GM04503 (cell line): Measurements from ENCODE around the gene HTR2A.
"Not testable (repeated sequence)": the region's sequence is repeated elsewhere in the genome, so short reads cannot be mapped to it uniquely, and the experiment has no call there.

Experiments
- DNase-seq: peaks from one replicate; pipeline ENCODE4 v3.0.0-alpha.2; 2012; ENCODE audit warnings: low read depth

The HTR2A gene

GRCh38 chr13:46804921-46805320 is 91.9 kb downstream of the HTR2A start:
- not testable (repeated sequence) for DNase-seq

DNA sequence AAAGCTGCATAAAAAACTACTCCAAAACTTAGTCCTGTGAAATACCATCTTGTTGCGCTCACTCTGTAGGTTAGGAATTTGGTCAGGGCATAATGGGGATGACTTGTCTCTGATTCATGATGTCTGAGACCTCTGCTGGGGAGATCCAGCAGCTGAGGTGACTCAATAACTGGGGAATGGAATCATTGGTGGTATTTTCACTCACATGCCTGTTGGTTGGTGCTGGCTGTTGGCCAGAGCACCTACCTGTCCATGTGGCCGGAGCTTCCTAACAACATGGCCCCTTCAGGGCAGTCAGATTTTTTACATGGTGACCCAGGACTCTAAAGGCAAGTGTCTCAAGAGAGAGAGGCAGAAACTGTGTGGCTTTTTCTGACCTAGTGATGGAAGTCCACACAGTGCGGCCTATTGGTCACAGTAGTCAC is 92.5 kb downstream of the HTR2A start:
- DNase-seq = peak; percentile 85

DNA sequence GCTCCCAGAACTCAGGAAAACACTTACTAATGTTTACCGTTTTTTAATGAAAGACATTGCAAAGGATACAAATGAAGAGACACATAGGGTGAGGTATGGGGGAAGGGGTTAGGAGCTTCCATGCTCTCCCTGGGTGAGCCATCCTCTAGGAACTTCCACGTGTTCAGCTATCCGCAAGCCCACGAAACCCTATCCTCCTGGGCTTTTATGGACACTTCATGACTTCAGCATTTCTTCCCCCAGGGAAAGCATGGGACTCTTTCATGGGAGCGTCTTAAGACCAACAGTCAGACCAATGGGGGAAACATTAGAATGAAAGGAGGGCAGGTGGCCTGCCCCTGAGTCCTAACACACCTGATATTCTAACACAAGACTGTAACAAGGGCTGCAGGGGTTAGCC is 93.3 kb downstream of the HTR2A start:
- DNase-seq = no peak

- no peak for DNase-seq
Observed at GRCh38 chr13:46801858-46802257, 95.0 kb downstream of the HTR2A start.

GRCh38 chr13:46799139-46799538 is 97.7 kb downstream of the HTR2A start:
- DNase-seq = no peak

DNA sequence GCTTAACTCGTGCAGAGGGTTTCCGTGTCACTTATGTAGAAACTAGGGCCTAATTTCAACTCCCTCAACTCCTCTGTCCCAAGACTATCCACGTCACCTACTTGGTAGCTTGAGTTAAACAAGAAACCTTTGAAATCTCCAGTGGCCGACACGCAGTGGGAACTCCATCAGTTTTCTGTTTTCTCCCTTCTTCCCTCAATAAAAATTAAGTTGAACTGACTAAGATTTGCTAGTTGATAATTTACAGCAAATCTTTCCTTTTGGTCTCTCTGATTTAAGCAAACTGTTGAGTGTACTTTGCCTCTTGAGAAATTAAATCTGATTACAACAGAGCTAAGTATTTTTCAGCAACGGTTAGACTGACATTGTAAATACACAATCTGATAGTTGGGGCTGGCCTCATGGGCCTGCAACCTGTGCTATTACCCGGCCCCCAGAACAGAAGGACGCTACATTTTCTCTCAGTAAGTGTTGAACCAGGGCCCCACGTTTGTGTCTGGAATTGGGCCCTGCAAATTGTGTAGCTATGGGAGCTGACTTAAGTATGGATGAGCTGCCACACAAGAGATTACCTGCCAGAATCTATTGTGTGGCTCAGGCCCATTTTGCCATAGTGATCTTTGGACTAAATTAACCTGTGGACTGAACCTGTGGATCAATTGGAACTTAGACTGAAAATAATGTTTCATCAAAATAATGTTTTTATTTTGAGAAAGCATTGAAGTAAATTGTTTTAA is 99.2 kb downstream of the HTR2A start:
- no peak for DNase-seq

- DNase-seq = peak; percentile 55
Observed at GRCh38 chr13:46796515-46797474, 100.1 kb downstream of the HTR2A start, which contains the start of gene ESD. TSS of gene ESD (minus strand) at chr13:46797161. CDS start at chr13:46791413, 5,748 bp downstream.

DNA sequence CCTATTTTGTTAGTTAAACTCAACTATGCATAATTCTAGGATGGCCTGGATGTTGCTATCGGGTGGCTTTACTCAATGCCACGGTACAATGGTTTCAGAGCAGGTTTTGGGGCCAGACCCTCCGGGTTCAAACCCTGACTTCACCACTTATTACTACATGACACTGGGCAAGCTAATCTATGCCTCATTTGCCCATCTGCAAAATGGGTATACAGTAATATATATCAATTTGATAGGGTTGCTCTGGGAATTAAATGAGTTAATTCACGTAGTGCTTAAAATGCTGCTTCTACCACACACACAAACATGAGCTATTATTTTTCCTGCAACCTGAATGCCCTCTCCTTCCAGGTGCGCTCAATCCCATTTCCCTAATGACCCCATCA is 100.7 kb downstream of the HTR2A start:
- no peak for DNase-seq

DNA sequence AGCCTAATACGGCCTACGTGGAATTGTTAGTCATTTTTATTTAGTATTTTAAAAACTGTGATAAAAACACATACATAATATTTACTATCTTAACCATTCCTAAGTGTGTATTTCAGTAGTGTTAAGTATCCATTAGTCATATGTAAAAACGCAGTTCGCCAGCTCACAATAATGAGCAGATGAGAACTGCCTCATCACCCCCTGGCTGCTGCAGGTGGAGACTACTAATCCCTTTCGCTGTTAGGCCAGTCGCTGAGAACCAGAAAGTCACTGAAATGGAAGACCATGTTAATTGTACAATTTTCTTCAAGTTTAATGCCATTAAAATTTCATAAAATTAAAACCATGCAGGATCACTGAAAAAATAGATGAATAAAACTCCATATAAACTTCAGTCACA is 101.5 kb downstream of the HTR2A start:
- no peak for DNase-seq

- no peak for DNase-seq
Observed at GRCh38 chr13:46783504-46783903, 113.3 kb downstream of the HTR2A start.

DNA sequence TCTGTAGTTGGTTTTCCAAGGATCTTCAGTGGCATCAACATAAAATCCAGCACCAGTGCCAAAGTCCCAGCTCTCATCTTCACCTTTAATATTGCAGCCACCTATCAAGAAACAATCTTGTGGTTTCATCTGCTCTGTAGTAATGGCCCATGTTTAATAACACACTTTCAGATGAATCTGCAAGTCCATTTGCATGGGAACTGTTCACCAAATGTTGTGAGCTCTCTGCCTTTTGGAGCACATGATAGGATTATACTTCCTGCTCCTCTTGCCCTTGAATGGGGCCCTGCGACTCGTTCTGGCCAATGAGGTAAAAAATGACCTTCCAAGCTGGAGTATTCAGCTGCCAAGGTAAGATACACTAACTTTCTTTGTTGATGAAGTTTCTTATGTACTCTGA is 114.2 kb downstream of the HTR2A start:
- DNase-seq = no peak

DNA sequence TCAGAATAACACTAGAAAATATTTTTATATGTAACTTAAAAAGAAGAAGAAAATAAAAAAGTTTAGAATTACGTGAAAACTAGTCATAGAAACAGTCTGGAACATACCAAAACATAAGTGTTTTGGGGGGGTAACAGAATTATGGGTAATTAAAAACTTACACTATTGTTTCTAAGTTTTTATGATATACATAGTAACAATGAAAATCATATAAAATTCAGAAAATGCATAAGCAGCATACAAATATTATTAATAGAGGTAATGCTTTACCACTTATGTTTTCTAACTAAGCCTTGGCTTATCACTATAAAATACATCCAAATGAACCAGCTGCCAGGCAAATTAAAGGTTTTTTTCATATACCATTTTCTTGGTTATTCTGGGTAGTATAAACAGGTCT is 114.8 kb downstream of the HTR2A start:
- DNase-seq = no peak
